Endothelial cell of umbilical vein (primary cell): ENCODE measurements around the gene ITPR1. TPM values are rescaled to one million over a fixed set of nuclear protein-coding genes. Genes with fewer than 3 reads are reported as not detected.

ENCODE experiments used
- BruUV-seq: library from RNA; stranded (reverse); fragments of 400-500 nt; replicated peaks from 2 replicates; lab custom pipeline; 2021; lab: Mats Ljungman, UMichigan
- CTCF ChIA-PET: fragments of 300-600, 350-600 bp; sonication (Branson Sonifier 250); formaldehyde crosslinking; loops from one replicate; lab custom pipeline; 2021; ENCODE audit warnings: antibody characterized with exemption, inconsistent platforms; lab: Charles Lee
- POLR2A ChIA-PET: fragments of 300-600, 350-600 bp; sonication (Branson Sonifier 250); formaldehyde crosslinking; loops from one replicate; lab custom pipeline; 2021; ENCODE audit warnings: antibody characterized with exemption, inconsistent platforms; lab: Charles Lee
- DNase-seq: peaks from one replicate; pipeline ENCODE4 v3.0.0-alpha.2; 2011; ENCODE audit warnings: low read depth, low spot score
- FAIRE-seq: peaks from 2 replicates; lab custom pipeline; 2011; peaks lifted over from hg19 to GRCh38; lab: Jason Lieb, UNC
- H2AFZ ChIP-seq: 2 replicates; pipeline ENCODE4 v1.6.0; 2012; ENCODE audit warnings: low read depth, low read length, control low read depth, inconsistent platforms
- H3K27ac ChIP-seq: 2 replicates; pipeline ENCODE4 v1.5.1; 2011; ENCODE audit warnings: low read depth, mild to moderate bottlenecking, control low read depth, low read length, moderate library complexity; ENCODE audit not compliant: insufficient read depth
- H3K27me3 ChIP-seq, 2 experiments: 2 replicates each; pipeline versions ENCODE4 v1.6.0 to v1.6.1; 2011; ENCODE audit warnings: low read length in 2 of 2, mixed read lengths in 1 of 2; ENCODE audit not compliant: control insufficient read depth in 2 of 2, insufficient read depth in 2 of 2
- H3K36me3 ChIP-seq, 2 experiments: 2 replicates in 1 of 2; 3 replicates in 1 of 2; pipeline ENCODE4 v1.5.1; 2011; ENCODE audit warnings: low read length in 2 of 2, mild to moderate bottlenecking in 1 of 2, moderate library complexity in 1 of 2; ENCODE audit not compliant: control insufficient read depth in 2 of 2, insufficient read depth in 2 of 2; ENCODE audit errors: extremely low read depth in 1 of 2
- H3K4me1 ChIP-seq: 3 replicates; pipeline ENCODE4 v1.5.1; 2011; ENCODE audit warnings: mild to moderate bottlenecking, low read length; ENCODE audit not compliant: control insufficient read depth, insufficient read depth; ENCODE audit errors: extremely low read depth
- H3K4me2 ChIP-seq: 2 replicates; pipeline ENCODE4 v1.6.1; 2011; ENCODE audit warnings: low read length, control low read depth, mixed read lengths; ENCODE audit not compliant: insufficient read depth
- H3K4me3 ChIP-seq, 3 experiments: fragments of 200-600 bp in 1 of 3; sonication (generic), shearing (Covaris generic) in 1 of 3; replicated peaks in 1 of 3; 2 replicates each; pipeline ENCODE4 v1.5.1; 2011 to 2016; ENCODE audit warnings: control low read depth in 3 of 3, low read length in 3 of 3, mild to moderate bottlenecking in 2 of 3, inconsistent platforms in 1 of 3, low read depth in 1 of 3, moderate library complexity in 1 of 3; ENCODE audit not compliant: insufficient read depth in 1 of 3
- H3K79me2 ChIP-seq: 2 replicates; pipeline ENCODE4 v1.6.0; 2012; ENCODE audit warnings: low read length, inconsistent platforms; ENCODE audit not compliant: control insufficient read depth, insufficient read depth
- H3K9ac ChIP-seq: replicated peaks from 2 replicates; pipeline ENCODE3; 2011; ENCODE audit warnings: low read length, control low read depth; ENCODE audit not compliant: insufficient read depth; ENCODE audit errors: extremely low read depth
- H3K9me1 ChIP-seq: replicated peaks from 3 replicates; pipeline ENCODE4 v1.6.0; 2011; ENCODE audit warnings: mild to moderate bottlenecking, low read length; ENCODE audit not compliant: control insufficient read depth, insufficient read depth; ENCODE audit errors: extremely low read depth
- H3K9me3 ChIP-seq: replicated peaks from 2 replicates; pipeline ENCODE4 v1.5.1; 2012; ENCODE audit warnings: low read length, inconsistent platforms; ENCODE audit not compliant: control insufficient read depth, insufficient read depth
- H4K20me1 ChIP-seq: replicated peaks from 2 replicates; pipeline ENCODE3; 2011; ENCODE audit warnings: mild to moderate bottlenecking, low read length; ENCODE audit not compliant: control insufficient read depth, insufficient read depth; ENCODE audit errors: extremely low read depth
- EZH2 ChIP-seq: IDR thresholded peaks from 2 replicates; pipeline ENCODE4 v1.6.1; 2012; ENCODE audit warnings: borderline replicate concordance, low read depth, mild to moderate bottlenecking, moderate library complexity, low read length, inconsistent platforms; ENCODE audit not compliant: severe bottlenecking
- FOS ChIP-seq: IDR thresholded peaks from 2 replicates; pipeline ENCODE4 v1.6.1; 2011; ENCODE audit warnings: mild to moderate bottlenecking, low read length, moderate library complexity, borderline replicate concordance; ENCODE audit not compliant: insufficient read depth
- JUN ChIP-seq: IDR thresholded peaks from 2 replicates; pipeline ENCODE4 v1.6.1; 2011; ENCODE audit warnings: borderline replicate concordance, low read depth; ENCODE audit not compliant: insufficient read length, insufficient read depth
- dilution Hi-C: fragments of 300-500 bp; cut with MboI; formaldehyde crosslinking; loops from one replicate; pipeline ENCODE4 v1.15.0; 2019; ENCODE audit warnings: low sequenced_read_pairs; ENCODE audit not compliant: extremely low pct_ligation_motif_present
- intact Hi-C: fragments of 100-400 bp; cut with micrococcal nuclease; formaldehyde crosslinking; loops from one replicate; pipeline ENCODE4 v1.10.0; 2022
- polyA plus RNA-seq, 4 experiments: library from polyadenylated mRNA; depleted of rRNA in 3 of 4; stranded (reverse) in 3 of 4; unstranded in 1 of 4; fragments of >200 nt; gene quantifications; 2 replicates each; pipeline versions ENCODE4 v1.2.1 to v1.2.3, GENCODE V29; 2011 to 2012; ENCODE audit warnings: missing spikeins in 1 of 4
- total RNA-seq: library from RNA; stranded (reverse); gene quantifications from 2 replicates; pipeline ENCODE4 v1.2.3, GENCODE V29; 2021

The ITPR1 gene
- total and polyA plus RNA-seq, 2 donors (not counting 3 experiments of a cell fraction or from before 2014, with no cell fraction given): 5.1 to 16.1 TPM

- FAIRE-seq (no peak), DNase-seq (no peak)
- Histone ChIP-seq H3K4me2 (no peak overlapping the region), H3K4me3 (no peak overlapping the region), H2AFZ (no peak overlapping the region), H3K27me3 (no peaks in the 10 kb centered on the region), H3K27ac (no peak overlapping the region), H4K20me1 (no peaks in the 10 kb centered on the region), H3K36me3 (no peaks in the 10 kb centered on the region), H3K9ac (no peak overlapping the region), H3K9me1 (no peaks in the 10 kb centered on the region), H3K4me1 (no peaks in the 10 kb centered on the region), H3K79me2 (no peaks in the 10 kb centered on the region), H3K9me3 (no peaks in the 10 kb centered on the region)
- ChIA-PET POLR2A (no interaction called here), CTCF (interaction anchor here (2.2 to 11.0 kb wide), 2 partner anchors 13 to 276 kb away, joined by 5 to 348 read pairs; no protein-coding TSS in a partner anchor)
- BruUV-seq: no TSS peak
- dilution Hi-C loops (no loop called here), intact Hi-C loops (no loop called here)
- no peak for TF ChIP-seq FOS
- TF ChIP-seq EZH2: no peak
These were observed 134.7 kb downstream of the ITPR1 start for GRCh38 chr3:4627651-4628375.

- Histone ChIP-seq H2AFZ (no peak overlapping the region), H3K9me1 (no peaks in the 10 kb centered on the region), H4K20me1 (no peaks in the 10 kb centered on the region), H3K79me2 (no peaks in the 10 kb centered on the region), H3K4me3 (no peak overlapping the region), H3K4me1 (no peaks in the 10 kb centered on the region), H3K4me2 (no peak overlapping the region), H3K9ac (no peak overlapping the region), H3K36me3 (no peaks in the 10 kb centered on the region), H3K27ac (no peak overlapping the region), H3K9me3 (no peaks in the 10 kb centered on the region), H3K27me3 (no peaks in the 10 kb centered on the region)
- TF ChIP-seq EZH2 (no peak), JUN (no peak), FOS (no peak)
- intact Hi-C loops (loop anchor here (5.0 kb wide), 2 partner anchors 162 to 1592 kb away; partner anchors contain the start of gene SUMF1), dilution Hi-C loops (no loop called here)
- DNase-seq (no peak), FAIRE-seq (no peak)
- POLR2A ChIA-PET: interaction anchor here (0.7 kb wide), 1 partner anchor 137 kb away, joined by 3 read pairs; no protein-coding TSS in a partner anchor
- no TSS peak for BruUV-seq
- CTCF ChIA-PET: interaction anchor here (0.5 to 11.0 kb wide), 3 partner anchors 15 to 277 kb away, joined by 5 to 348 read pairs (median 6); no protein-coding TSS in a partner anchor
These were observed 136.2 kb downstream of the ITPR1 start for GRCh38 chr3:4629095-4630007.
